CD1c-positive myeloid dendritic cell (primary cell): ENCODE data around the gene RAB15.
"Not testable (repeated sequence)": the region's sequence is repeated elsewhere in the genome, so short reads cannot be mapped to it uniquely, and the experiment has no call there.

Source experiments
- DNase-seq: peaks from one replicate; pipeline ENCODE4 v3.0.0-alpha.2; 2016; ENCODE audit errors: extremely low spot score

Gene RAB15

DNA sequence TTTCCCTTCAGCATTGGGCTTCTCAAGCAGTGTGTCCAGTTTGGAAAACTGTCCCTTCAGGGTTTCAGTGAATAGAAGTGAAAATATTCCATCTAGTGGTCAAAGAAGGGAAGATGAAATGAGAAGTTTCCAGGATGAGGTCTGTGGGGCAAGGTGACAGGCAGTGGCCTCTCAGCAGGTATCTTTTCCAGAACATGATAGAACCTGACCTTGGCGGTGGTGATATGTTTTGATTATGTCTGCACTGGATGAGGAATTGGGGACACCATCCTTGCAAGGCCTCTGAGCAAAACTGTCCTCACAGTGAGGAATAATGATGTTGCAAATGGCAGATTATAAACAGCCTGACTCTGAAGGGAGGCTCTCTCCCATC lies 34.3 kb downstream of the RAB15 start:
- no peak for DNase-seq

GRCh38 chr14:64937171-64937820 lies 34.8 kb downstream of the RAB15 start:
- no peak for DNase-seq

GRCh38 chr14:64935508-64935907 lies 36.6 kb downstream of the RAB15 start:
- no peak for DNase-seq

DNA sequence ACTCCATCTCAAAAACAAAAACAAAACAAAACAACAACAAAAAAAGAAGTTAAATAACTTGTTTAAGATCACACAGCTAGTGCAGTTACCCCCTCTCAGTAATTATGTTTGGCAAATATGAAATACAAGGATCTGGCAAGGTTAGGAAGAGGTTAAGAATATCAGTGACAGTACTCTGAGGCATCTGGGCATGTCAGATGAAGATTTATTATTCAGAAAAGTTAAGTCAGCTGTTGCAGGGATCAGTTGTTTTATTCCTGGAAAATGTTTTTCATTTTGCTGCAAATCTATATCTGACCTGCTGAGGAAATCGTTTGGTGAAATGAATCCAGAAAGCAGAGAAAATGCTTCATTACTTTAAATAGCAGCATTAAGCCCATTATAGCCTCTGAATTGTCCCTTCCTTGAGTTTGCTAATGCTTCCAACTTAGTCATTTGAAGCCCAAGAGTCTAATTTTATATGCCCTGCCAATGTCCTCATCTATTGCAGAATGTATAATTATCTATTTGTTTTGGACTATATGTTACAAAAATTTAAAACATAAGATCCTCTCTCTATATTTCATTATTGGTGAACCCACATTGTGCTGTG lies 37.7 kb downstream of the RAB15 start:
- DNase-seq = no peak

DNA sequence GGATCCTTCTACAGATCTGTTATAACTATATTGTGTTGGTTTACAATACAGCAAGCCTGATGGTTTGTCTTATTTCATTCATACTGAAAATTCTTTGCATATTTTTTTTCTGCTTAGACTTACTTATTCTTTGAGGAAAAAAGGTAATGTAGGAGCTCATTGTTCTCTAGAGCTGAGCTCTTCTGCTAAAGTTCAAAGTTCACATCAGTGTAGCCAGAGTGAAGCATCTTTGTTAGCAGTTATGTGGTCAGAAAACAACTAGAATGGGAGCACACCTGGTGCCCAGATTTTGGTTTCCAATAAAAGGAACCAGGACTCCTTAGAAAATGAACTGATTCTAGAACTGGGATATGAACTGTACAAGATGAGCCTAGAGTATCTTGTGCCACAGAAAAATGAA lies 39.9 kb downstream of the RAB15 start:
- no peak for DNase-seq

GRCh38 chr14:64931123-64931522 lies 41.0 kb downstream of the RAB15 start:
- DNase-seq = no peak

DNA sequence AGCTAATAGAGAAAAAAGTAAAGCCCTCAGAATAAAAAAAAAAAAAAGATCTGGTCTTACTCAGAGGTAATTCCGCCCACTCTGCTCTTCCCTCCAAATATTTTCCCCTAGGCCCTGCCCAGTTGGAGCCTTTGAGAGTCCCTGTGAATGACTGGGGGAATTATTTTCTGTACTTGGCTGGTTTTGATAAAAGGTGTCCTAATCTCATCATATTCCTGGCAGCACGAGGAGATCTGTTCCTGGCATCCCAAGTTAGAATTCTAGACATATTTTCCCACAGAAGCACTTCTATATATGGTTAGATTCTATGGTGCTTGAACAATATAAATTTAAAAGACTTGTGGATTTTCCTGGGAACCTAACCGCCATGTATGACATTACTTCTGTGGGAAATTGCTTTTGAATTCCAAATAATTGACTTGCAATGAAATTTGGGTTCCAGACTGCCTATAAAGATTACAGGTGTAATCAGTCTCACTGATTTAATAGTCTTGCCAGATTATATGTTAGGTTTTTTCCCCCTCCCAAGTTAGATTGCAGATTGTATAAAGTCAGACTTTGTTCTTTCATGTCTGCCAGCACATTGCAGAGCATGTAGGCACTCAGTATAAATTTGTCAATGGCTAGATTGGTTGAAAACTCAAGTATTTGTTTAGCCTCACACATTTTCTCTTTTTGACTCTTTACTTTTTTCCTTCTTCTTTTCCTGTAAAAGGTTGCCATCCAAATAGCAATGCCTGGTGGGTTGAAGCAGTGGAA lies 41.9 kb downstream of the RAB15 start:
- no peak for DNase-seq

- no peak for DNase-seq
Measured at GRCh38 chr14:64929014-64929359, 43.1 kb downstream of the RAB15 start.

GRCh38 chr14:64928239-64929013 lies 43.7 kb downstream of the RAB15 start:
- DNase-seq = no peak

- DNase-seq = no peak
Measured at GRCh38 chr14:64927031-64927430, 45.1 kb downstream of the RAB15 start.

DNA sequence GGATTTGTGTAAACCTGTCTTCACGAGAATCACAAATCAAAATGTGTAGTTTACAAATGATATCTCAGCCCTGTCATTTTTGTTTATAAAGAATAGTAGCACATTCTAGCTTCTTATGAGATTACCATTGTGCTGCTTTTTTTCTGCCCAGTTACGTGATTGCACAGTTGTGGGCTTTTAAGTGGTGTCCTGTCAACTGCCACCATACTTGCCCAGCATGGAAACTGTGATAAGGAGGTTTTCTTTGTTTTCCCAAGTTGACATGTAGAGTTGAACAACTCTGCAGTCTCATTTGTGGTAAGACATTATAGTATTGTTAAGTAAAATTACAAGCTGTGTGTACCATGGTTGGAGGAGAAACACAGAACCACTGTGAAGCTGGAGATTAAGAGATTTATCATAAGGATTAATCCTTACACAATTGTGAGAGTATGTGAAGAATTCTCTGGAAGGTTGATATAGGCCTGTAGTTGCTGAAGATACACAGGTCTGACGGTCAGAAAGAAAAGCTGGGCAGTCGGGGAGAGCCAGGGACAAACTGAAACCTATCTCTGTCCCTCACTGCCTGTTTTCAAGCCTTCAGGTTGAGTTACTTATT lies 45.6 kb downstream of the RAB15 start:
- no peak for DNase-seq

DNA sequence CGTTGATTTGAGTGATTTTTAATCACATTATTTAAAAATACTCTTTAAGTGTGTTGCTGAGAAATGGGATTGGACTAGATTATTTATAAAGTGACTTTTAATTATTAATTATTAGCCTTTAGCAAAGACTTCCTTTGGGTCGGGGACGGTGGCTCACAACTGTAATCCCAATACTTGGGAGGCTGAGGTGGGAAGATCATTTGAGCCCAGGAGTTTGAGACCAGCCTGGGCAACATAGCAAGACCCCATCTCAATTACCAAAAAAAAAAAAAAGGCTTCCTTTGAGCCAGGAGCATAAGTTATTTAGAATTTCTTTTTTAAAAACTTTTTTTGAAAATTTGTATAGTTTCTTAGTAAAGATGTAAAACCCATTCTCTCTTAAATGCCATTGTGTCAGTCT lies 49.1 kb downstream of the RAB15 start:
- no peak for DNase-seq

GRCh38 chr14:64920465-64920864 lies 51.7 kb downstream of the RAB15 start:
- DNase-seq = no peak

GRCh38 chr14:64919618-64920017 lies 52.5 kb downstream of the RAB15 start:
- no peak for DNase-seq

DNA sequence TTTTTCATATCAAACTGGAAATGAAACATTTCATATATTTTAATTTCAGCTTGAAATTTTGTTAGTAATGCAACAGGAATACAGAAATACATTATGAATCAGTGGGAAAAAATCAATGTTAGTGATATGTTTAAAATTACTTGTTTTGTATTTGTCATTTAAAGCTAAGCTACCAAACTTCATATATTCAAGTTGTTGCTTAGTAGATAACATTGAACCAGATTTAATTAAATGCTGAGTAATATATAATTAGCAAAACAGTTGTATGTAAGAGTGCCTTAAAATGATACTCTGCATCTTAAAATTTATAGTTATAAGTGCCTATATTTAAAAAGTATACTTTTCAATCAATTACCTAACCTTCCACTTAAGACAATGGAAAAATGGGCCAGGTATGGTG lies 52.9 kb downstream of the RAB15 start:
- no peak for DNase-seq

DNA sequence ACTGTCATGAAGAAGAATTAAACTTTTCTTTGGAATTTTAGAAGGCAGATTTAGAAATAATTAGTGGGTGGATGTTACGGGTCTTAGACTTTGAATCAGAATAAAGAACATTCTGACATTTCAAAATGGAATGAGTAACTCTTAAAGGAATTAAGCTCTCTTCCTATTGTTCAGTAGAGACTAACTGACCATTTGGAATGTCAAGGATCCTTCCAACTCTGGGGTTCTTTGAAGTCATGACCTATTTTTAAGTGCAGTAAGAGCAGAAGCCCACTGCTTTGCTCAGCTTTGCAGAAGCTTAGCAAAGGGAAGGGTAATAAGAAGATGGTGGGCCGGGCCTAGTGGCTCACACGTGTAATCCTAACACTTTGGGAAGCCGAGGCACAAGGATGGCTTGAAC lies 53.9 kb downstream of the RAB15 start:
- no peak for DNase-seq

DNA sequence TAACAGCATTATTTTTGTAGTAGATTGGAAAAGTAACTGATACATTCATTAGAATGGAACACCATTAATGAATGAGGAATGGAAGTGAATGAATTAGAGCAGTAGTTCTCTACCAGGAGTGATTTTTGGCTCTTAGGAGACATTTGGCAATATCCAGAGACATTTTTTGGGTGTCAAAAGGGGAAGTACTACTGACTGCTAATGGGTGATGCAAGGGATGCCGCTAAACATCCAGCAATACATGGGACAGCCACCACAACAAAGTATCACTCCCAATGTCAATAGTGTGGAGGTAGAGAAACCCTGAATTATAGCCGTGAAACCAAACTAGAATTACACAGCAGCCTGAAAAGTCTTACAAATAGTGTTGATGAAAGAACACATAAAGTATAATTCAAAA lies 56.3 kb downstream of the RAB15 start:
- DNase-seq = peak; percentile 64

DNA sequence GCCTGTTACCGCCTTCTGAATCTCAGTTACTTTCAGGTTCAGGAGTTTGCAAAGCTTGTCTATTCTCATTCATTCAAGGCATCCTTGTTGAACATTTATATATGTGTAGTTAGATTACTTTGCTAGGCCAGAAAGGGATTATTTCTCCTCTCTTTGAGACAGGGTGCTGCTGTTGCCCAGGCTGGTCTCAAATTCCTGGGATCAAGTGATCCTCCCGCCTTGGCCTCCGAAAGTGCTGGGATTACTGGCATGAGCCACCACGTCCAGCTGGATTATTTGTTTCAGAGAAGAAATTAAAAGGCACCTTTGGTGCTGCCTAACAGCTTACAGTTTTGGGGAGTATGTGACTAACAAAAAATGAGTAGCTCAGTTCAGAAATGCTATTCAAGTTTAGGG lies 57.1 kb downstream of the RAB15 start:
- DNase-seq = no peak

- DNase-seq = peak; percentile 100
Measured at GRCh38 chr14:64914237-64915028, 57.7 kb downstream of the RAB15 start, which contains the start of gene CHURC1. Gene CHURC1 (plus strand): TSS chr14:64914455. CDS start chr14:64914496, 41 bp downstream.

DNA sequence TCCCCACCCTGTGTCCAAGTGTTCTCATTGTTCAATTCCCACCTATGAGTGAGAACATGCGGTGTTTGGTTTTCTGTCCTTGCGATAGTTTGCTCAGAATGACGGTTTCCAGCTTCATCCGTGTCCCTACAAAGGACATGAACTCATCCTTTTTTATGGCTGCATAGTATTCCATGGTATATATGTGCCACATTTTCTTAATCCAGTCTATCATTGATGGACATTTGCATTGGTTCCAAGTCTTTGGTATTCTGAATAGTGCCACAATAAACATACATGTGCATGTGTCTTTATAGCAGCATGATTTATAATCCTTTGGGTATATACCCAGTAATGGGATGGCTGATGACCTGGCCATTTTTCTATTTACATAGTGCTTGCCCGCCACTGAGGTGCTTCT lies 58.7 kb downstream of the RAB15 start:
- DNase-seq = not testable (repeated sequence)

GRCh38 chr14:64912261-64912660 lies 59.9 kb downstream of the RAB15 start:
- no peak for DNase-seq
